Spleen (tissue), 7 donors: ENCODE data around the gene CMTM4.

Source experiments
- POLR2A ChIP-seq, 3 donors: fragments of 450-650 bp; IDR thresholded peaks; one replicate each; pipeline ENCODE4 v1.5.1; 2017; ENCODE audit warnings: antibody characterized with exemption in 3 of 3, mild to moderate bottlenecking in 1 of 3
- POLR2AphosphoS5 ChIP-seq, 3 donors: sonication (generic); formaldehyde crosslinking; IDR thresholded peaks; one replicate each; pipeline ENCODE4 v1.5.1; 2017; ENCODE audit warnings: antibody characterized with exemption in 3 of 3
- TF ChIP-seq, protein P1 (sequence below), 11 experiments: fragments of 200-600 bp in 7 of 11; fragments of 450-650 bp in 4 of 11; sonication (generic) in 4 of 11; IDR thresholded peaks in 8 of 11; conservative IDR thresholded peaks in 3 of 11; 1 replicate in 7 of 11; 2 replicates in 4 of 11; pipeline versions ENCODE4 v1.4.0 to v1.8.0; 2016 to 2021; ENCODE audit warnings: antibody characterized with exemption in 11 of 11, inconsistent platforms in 4 of 11, mild to moderate bottlenecking in 1 of 11
- donor health status: DM: no; HTN: no; CAD: no; lungs with moderate emphysema.
- donor health status: DM: no; HTN: no; CAD: no.
- donor health status: DM: no; HTN: no; CAD: no.

- TF ChIP-seq, protein P1, sequence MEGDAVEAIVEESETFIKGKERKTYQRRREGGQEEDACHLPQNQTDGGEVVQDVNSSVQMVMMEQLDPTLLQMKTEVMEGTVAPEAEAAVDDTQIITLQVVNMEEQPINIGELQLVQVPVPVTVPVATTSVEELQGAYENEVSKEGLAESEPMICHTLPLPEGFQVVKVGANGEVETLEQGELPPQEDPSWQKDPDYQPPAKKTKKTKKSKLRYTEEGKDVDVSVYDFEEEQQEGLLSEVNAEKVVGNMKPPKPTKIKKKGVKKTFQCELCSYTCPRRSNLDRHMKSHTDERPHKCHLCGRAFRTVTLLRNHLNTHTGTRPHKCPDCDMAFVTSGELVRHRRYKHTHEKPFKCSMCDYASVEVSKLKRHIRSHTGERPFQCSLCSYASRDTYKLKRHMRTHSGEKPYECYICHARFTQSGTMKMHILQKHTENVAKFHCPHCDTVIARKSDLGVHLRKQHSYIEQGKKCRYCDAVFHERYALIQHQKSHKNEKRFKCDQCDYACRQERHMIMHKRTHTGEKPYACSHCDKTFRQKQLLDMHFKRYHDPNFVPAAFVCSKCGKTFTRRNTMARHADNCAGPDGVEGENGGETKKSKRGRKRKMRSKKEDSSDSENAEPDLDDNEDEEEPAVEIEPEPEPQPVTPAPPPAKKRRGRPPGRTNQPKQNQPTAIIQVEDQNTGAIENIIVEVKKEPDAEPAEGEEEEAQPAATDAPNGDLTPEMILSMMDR (IDR thresholded peaks at IDR 0.05 in 8 of 11, conservative IDR thresholded peaks at IDR 0.05 in 3 of 11), result no peak
- TF ChIP-seq POLR2A (IDR thresholded peaks at IDR 0.05) (no peak), POLR2AphosphoS5 (IDR thresholded peaks at IDR 0.05) (no peak)
Measured at GRCh38 chr16:66691234-66691633, 5.3 kb downstream of the CMTM4 start.
